Lower lobe of right lung (tissue), 1 donor: ENCODE results near the gene EGF. TPM values are rescaled to one million over a fixed set of nuclear protein-coding genes. Genes with fewer than 3 reads are reported as not detected.

Source experiments
- total RNA-seq: library from RNA; stranded (reverse); fragmentation: NEBNext Ultra II Directional; extraction: Animal tissue kit (Norgen Biotek cat#: 25700); gene quantifications from one replicate; pipeline ENCODE4 v1.2.1, GENCODE V29; 2021
- donor health status: DM: no; HTN: yes; CAD: no; lungs with severe emphysema.

EGF gene
- total RNA-seq, 1 donor from 2014 or later, result 3.5 TPM

Other genes starting within 250 kb of the EGF start
- 22.5 TPM for gene CASP6, start 209.4 kb upstream of the EGF start, total RNA-seq
- gene PLA2G12A, start 182.8 kb upstream of the EGF start, total RNA-seq, result 32.0 TPM
- 54.8 TPM for gene CFI, start 110.9 kb upstream of the EGF start, total RNA-seq
- 10.0 TPM for gene GAR1, start 97.1 kb upstream of the EGF start, total RNA-seq
- gene RRH, start 84.9 kb upstream of the EGF start, total RNA-seq, result not detected
- 0.12 TPM for gene LRIT3, start 64.8 kb upstream of the EGF start, total RNA-seq